NCI-H1930 (cell line): ENCODE data around the gene EID3.

Source experiments
- DNase-seq, 2 experiments: peaks; one replicate each; lab custom pipeline; 2025; lab: John Stamatoyannopoulos, UW

Gene EID3

DNA sequence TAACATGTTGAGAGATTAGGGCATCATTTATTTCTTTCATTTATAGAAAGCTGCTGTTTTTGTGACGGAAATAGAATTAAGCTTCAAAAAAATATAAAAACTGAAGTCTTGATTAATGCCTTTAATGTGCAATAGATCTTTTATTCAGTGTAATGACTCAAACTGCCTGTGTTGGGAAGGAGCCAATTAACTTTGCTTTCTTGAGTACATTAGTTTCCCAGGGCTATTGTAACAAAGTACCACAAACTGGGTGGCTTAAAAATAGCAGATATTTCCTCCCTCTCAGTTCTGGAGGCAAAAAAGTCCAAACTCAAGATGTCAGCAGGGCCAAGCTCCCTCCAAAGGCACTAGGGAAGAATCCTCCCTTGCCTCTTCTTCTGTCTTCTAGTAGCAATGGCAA, 36.6 kb downstream of the EID3 start:
- no peak for DNase-seq

GRCh38 chr12:104340925-104341611, 37.5 kb downstream of the EID3 start:
- no peak for DNase-seq

- DNase-seq = no peak
Measured at GRCh38 chr12:104342147-104342546, 38.6 kb downstream of the EID3 start.

GRCh38 chr12:104342635-104343249, 39.2 kb downstream of the EID3 start:
- DNase-seq = no peak

DNA sequence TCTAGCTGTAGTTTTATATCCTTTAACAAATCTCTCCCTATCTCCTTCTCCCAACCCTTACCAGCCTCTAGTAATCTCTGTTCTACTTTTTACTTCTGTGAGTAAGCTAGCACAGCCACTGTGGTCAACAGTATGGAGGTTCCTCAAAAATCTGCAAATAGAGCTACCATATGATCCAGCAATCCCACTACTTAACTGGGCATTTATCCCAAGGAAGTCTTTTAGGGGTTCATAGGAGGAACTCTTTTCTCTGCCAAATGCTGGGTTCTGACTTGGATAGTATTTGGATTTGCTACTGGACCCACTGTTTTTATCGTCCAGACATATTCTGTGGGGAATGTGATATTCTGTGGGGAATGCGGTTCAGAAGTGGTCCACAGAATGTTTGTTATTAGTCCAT, 41.1 kb downstream of the EID3 start:
- no peak for DNase-seq

GRCh38 chr12:104345234-104346066, 41.9 kb downstream of the EID3 start:
- no peak for DNase-seq

DNA sequence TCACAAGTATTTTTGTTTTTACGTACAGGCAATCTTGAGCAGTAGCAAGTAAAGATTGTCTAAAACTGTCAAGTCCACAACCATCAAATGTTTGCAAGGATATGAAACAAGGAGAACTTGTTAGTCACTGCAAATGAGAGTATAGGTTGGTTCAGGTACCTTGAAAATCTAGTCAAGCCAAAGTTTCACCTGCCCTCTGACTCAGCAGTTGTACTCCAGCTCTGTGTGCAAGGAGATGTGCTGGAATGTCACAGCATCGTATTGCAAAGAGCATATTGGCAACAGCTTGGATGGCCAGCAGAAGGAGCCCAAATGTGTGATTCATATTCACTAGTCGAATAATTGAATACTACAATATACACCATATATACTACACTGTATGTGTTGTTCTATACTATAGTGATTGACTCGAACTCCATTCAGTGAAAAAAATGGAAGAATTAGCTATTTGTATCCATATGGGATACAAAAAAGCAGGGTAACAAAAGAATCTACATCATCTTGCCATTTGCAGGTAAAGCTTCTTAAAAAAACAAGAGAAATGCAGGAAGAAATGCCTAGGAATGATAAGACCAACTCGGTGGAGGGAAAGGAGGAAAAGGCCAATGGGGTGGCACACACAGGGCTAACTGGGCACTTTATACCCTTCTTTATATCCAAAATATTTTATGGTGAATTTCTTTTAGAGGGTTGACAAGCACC, 44.0 kb downstream of the EID3 start:
- DNase-seq = no peak

GRCh38 chr12:104348283-104348993, 44.9 kb downstream of the EID3 start:
- DNase-seq = no peak

DNA sequence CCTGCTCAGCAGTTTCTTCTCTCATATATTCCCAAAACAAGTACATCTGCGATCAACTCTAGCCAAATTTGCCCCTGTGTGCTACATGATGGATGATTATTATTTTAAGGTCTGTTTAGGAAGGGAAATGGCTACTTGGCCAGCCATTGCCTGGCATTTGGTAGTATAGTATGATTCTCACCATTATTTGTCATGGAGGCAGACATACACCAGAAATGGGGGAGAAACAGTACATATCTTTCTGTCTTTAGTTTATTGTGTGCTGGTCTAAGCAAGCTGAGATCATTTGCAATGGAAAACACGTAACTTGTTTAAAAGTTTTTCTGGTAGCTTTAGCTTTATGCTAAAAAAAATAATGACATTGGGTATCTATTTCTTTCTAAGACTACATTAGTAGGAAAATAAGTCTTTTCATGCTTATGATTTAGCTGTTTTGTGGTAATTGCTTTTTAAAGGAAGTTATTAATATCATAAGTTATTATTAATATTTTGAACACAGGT, 45.5 kb downstream of the EID3 start:
- no peak for DNase-seq

DNA sequence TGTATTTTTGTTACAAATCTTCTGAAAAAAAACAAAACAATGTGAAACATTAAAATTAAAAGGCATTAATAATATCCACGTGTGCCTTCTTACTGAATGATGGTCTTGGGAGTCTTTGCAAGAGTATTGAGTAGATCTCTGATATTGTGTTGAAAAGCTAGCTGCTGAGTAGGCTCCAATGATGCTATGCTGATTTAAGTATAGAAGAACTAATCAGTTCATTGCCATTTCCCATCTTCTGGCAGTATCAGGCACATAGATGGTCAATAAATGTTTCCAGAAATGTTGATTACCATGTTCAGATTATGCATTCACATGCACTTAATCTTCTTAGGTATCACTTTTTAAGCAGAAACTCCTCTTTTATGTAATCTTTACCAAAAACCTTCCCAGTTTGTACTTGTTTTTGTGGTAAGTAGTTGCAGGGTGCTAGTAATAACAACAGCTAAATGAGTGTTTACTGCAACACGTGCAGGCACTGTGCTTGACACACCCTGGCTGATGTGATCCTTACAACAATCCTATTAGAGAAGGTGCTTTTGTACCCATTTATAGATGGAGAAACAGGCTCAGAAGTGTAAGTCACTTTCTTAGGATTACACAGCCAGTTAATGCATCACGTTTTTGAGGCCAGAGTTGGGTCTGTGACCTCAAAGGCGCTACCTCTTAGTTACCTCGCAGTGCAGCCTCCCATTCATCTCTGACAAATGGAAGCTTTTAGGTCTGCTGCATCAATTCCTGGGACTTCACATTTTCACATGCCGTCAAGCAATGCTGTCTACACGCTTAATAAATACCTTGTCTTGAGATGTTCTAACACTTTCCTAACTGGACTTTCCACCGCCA, 46.9 kb downstream of the EID3 start:
- no peak for DNase-seq

DNA sequence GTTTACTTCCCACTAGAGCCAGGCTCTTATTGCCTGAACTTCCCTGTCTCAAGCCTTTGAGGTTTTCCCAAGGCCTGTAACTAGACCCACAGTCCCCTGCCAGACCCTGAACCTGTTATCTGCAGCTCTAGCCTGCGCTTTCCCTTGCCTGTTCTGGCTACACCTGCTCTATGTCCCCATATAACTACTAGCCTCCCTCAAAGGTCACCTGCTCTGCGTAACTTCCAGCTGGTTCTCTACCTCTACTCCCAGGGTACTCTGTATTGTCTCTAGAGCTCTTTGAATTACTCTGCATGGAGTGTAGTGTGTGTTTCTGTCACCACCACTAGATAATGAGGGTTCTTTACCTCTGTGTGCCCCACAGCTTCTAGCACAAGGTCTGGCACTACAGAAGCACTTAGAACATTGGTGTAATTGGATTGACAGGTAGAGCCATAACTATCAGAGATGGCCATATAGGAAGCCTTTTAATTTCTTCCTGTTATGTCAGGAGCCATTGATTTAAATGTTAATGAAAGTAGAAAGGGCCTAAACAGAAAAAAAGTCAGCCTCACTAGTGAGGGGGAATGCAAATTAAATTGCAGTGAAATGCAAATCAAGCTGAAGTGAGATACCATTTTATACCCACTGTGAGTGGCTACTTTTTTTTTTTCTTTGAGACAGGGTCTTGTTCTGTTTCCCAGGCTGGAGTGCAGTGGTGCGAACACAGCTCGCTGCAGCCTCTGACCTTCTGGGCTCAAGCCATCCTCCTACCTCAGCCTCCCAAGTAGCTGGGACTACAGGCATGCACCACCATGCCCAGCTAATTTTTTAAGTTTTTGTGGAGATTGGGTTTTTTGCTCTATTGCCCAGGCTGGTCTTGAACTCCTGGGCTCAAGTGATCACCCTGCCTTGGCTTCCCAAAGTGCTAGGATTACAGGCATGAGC, 47.8 kb downstream of the EID3 start:
- no peak for DNase-seq

DNA sequence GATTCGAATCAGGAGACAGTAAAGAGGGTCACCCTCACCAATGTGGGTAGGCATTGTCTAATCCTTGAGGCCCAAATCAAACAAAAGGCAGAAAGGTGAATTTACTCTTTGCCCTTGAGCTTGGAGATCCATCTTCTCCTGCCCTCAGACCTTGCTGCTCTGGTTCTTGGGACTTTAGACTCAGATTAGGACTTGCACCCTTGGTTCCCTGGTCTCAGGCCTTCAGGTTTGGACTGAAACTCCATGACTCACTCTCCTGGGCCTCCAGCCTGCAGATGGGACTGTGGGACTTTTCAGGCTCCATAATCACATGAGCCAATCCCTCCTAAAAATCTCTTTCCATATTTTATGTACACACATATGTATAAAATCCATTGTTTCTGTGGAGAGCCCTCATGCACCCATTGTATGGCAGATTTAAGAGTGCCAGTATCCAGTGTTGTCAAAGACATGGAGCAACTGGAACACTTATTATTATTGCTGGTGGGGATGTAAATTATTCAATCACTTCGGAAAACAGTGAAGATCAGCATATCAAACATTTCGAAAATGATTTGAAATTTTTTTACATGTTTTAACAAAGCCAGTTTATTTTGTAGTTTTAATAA, 48.7 kb downstream of the EID3 start:
- DNase-seq = no peak

GRCh38 chr12:104353012-104353981, 49.8 kb downstream of the EID3 start:
- no peak for DNase-seq

DNA sequence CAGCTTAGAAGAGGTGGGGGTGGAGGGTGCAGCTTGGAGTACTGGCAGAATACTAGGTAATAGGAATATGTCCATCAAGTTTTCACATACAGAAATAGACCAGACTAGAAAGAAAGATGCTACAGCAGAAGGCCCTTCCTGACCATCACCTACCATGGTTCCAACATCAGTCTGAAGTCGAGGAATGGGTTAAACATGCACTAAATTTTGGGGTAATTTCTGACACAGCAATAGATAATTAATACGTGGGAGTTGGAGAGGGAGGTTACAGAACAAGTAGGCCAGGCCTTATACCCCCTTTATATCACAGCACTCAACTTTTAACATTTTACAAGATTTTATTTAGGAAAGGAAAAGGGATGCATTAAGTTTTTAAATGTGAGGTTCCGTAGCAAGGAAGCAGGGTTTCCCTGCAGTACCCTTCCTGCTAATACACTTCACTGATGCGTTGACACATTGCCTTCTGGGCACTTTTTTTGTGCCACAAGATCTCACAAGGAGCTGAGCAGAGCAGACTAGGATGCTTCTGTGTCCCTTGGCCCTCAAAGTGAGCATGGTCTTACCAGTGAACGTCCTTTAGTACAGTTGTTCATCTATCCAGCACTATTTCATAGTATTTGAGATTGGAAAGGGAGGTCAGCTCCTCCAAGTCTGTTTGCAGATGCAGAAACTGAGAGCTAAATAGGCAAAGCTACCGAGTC, 50.8 kb downstream of the EID3 start:
- DNase-seq = no peak
